DMS114 treated with DMSO at 0.1 percent for 48 hours (cell line): ENCODE results near the gene IL6R.
"Not testable (repeated sequence)": the region's sequence is repeated elsewhere in the genome, so short reads cannot be mapped to it uniquely, and the experiment has no call there.

Experiments
- DNase-seq: peaks from one replicate; lab custom pipeline; 2025; ENCODE audit not compliant: unreplicated experiment; lab: John Stamatoyannopoulos, UW

IL6R gene

DNA sequence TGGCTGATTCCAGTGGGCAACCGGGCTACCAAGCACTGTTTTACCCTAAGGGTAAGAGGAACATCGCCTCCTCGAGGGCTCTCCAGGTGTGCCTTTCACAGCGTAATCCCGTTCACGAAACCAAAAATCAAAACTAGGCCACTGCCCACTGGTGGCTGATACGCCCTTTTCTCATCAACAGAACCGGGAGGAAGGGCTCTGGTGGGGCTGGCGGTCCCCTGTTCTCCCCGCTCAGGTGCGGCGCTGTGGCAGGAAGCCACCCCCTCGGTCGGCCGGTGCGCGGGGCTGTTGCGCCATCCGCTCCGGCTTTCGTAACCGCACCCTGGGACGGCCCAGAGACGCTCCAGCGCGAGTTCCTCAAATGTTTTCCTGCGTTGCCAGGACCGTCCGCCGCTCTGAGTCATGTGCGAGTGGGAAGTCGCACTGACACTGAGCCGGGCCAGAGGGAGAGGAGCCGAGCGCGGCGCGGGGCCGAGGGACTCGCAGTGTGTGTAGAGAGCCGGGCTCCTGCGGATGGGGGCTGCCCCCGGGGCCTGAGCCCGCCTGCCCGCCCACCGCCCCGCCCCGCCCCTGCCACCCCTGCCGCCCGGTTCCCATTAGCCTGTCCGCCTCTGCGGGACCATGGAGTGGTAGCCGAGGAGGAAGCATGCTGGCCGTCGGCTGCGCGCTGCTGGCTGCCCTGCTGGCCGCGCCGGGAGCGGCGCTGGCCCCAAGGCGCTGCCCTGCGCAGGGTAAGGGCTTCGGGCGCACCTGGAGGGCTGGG lies at the start of gene IL6R:
IL6R (plus strand) TSS at position 360 of the 763 bp plus-strand sequence; CDS start at position 647, 287 bp downstream.
- DNase-seq: peak; percentile 72

DNA sequence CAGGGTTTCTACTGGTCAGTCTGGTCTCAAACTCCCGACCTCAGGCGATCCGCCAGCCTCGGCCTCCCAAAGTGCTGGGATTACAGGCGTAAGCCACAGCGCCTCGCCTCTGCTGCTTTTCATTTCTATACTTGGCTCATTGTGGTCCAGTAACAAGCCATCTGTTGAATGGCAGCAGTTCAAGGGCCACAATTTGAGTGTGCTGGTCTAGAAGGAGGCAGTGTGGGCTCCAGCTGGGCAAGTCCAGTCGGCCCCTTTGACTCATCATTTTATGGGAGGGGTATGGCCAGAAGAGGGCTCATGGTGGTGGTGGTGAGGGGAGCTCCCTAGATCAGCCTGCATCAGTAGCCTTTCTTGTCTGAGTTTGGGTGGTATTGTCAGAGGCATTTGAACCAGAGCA lies 46.6 kb upstream of the IL6R start:
- DNase-seq: no peak

DNA sequence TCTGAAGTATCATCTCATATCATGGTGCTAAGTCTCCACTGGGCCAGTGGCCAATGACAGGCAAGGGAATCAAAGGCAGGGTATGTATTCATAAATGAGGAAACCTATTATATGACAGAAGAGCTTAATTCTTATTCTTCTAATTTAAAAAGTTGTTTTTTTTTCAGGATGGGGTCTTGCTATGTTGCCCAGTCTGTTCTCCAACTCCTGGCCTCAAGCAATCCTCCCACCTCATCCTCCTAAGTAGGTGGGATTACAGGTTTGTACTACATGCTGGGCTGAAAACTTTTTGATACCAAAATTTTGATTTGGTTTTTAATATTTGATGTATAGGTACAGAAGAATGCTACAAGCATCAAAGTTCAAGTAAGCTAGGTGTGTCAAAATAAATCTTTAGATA lies 44.9 kb upstream of the IL6R start:
- DNase-seq: no peak

DNA sequence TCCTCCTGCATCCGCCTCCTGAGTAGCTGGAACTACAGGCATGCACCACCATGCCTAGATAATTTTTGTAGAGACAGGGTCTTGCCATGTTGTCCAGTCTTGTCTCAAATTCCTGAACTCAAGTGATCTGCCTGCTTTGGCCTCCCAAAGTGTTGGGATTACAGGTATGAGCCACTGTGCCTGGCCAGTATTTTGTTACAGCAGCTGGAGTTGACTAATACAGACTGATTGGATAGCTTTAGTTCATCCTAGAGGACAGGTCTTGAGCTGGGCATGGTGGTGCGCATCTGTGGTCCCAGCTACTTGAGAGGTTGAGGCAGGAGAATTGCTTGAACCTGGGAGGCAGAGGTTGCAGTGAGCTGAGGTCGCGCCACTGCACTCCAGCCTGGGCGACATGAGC lies 44.3 kb upstream of the IL6R start:
- not testable (repeated sequence) for DNase-seq

DNA sequence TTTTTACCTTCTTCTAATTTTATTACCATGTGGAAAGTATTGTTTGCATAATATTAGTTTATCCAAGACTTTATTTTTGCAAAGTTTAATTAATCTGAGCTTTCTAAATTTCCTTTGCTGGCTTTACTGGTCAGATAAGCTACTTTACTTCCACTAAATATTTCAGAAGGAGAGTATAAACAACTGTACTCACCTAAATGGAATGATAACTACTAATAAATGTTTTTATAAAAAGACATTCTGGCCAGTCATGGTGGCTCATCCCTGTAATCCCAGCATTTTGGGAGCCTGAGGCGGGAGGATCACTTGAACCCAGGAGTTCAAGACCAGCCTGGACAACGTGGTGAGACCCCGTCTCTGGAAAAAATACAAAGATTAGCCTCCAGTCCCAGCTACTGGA lies 43.8 kb upstream of the IL6R start:
- DNase-seq: no peak

DNA sequence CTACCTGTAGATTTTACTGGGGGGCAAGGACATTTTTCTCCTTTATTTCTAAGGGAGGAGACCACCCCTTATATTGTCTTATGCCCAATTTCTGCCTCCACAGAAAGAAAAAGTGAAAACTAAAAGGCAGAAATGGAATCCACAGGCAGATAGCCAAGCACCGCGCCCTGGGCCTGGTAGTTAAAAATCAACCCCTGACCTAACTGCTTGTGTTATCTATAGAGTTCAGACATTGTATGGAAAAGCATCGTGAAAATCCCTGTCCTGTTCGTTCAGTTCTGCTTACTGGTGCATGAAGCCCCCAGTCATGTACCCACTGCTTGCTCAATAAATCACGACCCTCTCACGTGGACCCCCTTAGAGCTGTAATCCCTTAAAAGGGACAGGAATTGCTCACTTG lies 33.7 kb upstream of the IL6R start:
- DNase-seq: no peak

DNA sequence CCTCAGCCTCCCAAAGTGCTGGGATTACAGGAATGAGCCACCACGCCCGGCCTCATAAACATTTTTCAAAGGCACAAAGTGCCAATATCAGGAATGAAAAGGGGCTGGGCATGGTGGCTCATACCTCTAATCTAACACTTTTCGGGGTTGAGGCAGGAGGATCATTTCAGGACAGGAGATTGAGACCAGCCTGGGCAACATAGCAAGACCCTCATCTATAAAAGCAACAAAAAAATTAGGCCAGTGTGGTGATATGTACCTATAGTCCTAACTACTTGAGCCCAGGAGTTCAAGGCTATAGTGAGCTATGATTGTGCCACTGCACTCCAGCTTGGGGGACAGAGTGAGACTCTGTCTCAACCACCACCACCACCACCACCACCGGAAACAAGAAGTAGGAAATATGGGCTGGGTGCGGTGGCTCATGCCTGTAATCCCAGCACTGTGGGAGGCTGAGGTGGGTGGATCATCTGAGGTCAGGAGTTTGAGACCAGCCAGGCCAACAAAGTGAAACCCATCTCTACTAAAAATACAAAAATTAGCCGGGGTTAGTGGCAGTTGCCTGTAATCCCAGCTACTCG lies 31.3 kb upstream of the IL6R start:
- not testable (repeated sequence) for DNase-seq

DNA sequence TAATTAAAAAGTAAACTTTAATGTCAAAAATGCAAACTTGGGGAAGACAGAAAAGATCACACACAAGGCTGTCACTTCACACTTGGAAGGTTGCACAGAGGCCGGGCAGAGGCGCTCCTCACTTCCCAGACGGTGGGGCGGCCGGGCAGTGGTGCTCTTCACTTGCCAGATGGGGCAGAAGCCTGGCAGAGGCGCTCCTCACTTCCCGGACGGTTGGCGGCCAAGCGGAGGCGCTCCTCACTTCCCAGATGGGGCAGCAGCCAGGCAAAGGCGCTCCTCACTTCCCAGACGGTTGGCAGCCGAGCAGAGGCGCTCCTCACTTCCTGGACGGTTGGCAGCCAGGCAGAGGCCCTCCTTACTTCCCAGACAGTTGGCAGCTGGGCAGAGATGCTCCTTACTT lies 25.8 kb upstream of the IL6R start:
- DNase-seq: no peak

DNA sequence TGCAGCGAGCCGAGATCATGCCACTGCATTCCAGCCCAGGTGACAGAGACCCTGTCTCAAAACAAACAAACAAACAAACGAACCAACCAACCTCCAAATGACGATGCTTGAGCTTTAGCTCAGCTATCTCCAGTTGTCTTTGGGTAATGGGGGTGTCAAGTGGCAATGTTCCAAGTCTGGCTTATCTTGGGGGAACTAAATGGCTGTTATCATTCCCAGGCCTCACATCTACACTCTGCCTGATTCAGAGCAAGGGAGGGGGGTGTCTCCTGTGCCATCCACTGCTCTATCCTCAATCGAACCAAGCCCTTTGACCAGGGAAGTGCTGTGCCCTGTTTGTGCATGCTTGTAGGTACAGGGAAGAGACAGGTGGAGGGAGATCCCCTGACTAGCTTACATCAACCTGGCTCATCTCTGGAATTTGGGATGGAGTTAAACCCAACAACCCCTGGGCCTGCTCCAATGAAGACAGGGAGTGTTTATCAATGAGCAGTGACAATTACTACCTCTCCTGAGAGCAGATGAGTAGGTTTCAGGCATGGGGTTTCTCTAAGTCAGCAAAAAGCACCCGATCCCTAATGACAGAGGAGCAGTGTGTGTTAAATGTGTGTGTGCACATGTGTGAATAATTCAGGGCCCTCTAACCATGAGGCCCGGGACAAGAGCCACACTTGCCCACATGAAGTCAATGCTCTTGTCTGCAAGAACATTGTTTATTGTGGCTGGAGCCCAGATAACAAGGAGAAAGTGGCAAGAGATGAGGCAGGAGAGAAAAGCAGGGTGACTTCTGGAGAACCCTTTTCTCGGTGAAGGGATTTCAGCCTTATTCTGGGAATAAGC lies 20.3 kb upstream of the IL6R start:
- no peak for DNase-seq

DNA sequence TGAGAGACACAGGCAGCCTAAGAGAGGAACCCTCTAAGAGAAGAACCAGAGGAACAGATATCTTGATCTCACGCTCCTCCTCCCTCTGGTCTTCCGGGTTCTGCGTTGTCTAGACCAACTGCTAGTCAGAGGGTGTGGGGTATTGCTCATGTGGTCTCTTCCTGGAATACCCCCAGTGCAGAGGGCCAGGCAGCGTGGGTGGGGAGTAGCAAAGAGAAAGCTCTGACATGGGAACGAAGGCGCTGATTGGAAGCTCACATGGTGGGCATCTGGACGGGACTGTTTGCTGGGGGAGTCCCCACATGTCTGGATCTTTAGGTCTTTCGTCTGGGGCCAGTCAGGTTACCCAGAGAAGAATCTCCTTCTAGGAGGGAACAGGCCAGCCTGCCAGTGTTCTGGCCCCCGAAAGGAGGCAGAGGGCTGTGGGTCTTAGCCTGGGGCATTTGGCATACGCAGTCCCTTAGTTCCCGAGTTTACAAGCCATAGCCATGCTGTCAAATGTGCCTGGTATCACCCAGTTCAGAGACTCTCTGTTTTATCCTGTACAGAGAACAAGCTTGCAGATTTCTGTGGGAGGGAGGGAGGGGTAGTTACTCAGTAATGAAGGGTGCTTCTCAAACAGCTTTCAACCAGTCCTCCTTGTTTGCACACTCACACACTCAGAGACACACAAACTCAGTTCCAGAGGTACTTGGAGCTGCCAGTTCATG lies 18.3 kb upstream of the IL6R start:
- DNase-seq: no peak

DNA sequence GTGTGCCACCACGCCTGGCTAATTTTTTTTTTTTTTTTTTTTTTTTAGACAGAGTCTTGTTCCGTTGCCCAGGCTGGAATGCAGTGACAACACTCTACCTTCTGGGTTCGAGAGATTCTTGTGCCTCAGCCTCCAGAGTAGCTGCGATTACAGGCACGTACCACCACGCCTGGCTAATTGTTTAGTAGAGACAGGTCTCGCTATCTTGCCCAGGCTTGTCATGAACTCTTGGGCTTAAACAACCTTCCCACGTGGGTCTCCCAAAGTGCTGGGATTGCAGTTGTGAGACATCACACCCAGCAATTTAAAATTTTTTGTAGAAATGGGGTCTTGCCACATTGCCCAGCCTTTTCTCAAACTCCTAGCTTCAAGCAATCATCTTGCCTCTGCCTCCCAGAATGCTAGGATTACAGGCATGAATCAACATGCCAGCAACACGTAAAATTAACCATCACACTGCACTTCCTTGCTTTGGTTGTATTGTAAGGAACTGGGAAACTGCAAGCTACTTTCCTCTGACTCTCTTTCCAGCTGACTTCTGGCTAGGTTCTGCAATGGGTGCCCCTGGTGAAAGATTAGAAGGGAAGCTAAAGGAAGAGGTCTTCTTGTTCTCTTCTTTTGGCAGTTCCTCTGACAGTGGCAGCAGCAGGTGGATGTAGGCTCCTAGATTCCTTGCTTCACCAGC lies 13.9 kb upstream of the IL6R start:
- DNase-seq: no peak

DNA sequence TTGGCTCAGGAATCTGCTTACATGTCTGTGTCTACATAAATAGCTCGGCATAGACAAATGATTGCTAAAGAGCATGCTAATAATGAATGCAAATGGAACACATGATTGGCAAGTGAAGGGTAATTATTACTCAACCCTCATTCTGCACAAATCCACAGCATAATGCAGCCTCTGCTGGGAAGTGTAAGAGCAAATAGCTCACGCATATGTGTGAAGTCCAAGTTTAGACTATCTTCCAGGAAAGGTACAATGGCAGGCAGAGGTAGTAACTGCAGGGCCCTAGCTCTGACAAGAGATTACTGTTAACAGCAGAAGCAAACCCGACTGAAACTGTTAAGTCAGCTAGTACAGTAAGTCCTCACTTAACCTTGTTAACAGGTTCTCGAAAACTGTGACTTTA lies 7.0 kb upstream of the IL6R start:
- DNase-seq: no peak

DNA sequence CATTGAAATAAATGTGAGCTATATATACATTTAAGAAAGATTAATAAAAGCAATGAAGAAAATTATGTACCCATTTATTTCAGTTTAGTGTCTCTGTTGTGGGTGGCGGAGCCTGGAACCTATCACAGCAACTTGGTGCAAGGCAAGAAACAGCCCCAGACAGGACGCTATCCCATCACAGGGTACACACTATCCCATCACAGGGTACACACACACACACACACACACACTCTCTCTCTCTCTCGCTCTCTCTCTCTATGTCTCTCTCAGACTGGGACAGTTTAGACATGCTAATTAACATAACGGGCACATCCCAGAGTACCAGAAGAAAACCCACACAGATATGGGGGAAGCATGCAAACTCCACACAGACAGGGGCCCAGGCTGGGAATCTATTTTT lies 6.5 kb upstream of the IL6R start:
- no peak for DNase-seq

DNA sequence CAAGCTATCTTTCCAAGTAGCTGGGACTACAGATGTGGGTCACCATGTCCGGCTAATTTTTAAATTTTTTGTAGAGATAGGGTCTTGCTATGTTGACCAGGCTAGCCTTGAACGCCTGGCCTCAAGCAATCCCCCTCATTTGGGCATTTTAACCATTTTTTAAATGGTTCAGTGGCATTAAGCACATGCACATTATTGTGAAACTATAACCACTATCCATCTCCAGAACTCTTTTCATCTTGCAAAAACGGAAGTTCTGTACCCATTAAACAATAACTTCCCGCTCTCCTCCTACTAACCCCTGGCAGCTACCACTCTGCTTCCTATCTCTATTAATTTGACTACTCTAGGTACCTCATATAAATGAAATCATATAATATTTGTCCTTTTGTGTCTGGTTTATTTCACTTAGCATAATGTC lies 4.8 kb upstream of the IL6R start:
- no peak for DNase-seq

DNA sequence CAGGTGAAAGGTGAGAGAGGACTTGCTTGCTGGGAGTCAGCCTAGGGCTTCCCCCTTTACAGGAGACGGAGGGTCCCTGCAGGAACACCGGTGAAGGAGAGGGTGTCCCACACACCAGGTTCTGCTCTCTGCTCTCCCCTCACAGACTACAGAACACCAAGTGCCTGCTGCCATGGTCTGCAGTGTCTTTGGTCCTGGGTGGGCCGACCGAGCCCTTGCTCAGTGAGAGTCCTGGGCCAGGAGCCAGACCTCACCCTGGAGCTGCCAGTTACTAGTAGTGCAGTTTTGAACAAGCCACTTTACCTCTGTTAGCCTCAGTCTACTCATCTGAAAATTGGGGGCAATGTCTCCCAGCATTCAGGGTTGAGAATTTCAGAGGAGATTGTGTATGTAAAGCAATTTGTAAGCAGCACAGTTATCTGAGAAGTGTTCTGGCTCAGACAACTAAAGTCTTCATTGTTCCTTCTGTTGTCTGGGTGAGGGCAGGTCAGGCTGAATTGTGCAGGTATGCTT lies 2.7 kb upstream of the IL6R start:
- no peak for DNase-seq

DNA sequence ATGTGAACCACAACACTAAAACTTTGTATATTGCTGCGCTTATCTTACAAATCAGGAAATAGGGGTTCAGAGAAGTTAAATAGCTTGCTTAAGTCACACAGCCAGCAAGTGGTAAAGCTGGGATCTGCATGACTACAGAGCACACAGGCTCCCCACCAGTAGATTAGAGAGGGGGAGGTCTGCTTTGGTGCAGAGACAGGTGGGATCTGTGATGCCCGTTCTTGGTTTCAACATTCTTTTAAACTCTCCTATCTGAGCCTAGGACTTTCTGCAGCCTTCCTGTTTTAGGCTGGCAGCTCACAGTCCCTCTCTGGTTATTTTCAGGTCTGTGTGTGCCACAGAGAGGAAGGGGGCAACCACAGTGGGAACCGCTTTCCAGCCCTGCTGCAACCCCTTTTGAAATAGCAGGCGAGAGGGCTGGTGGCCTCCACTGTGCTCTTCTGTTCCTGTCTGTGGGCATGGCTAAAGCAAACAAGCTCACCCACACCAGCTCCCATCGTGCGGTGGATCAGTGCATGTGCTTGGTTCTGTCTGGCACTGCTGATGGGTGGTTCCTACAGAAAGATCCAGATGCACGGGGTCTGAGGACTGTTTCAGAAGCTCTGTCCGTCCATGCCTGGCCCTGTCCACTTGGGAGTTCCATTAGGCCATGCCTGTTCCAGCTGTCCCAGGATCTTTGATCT lies 1.7 kb upstream of the IL6R start:
- no peak for DNase-seq

DNA sequence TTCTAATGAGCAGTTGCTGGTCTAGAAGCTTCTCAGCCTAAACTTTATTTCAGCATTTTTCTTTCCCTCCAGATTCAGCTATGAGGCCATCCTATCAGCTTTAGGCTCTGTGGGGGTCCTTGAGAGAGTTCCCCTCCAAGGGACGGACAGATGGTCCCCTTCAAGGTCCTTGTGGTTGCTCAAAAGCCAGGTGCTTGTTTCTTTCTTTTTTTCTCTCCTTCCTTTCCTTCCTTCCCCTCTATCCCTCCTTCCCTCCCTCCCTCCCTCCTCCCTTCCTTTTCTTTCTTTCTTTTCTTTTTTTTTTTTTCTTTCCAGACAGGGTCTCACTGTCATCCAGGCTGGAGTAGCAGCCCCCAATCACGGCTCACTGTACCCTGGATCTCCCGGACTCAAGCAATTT lies 1.2 kb upstream of the IL6R start:
- no peak for DNase-seq

DNA sequence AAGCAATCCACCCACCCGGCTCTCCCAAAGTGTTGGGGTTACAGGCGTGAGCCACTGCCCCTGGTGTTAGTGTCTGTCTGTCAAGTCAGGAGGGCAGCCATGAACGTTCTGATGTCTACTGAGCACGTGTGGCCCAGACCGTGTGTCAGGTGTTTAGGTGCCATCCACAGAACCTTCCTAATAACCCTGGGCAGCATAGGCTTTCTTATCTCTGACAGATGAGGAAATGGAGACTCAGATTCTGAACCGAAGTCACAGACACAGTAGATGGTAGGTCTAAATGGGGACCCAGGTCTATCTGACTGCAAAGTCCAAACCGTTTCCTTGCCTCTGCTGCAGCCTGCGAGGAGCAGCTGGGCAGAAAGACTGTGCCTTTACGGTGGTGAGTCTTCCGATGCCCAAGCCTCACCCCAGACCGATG lies 622 bp upstream of the IL6R start:
- DNase-seq: no peak

DNA sequence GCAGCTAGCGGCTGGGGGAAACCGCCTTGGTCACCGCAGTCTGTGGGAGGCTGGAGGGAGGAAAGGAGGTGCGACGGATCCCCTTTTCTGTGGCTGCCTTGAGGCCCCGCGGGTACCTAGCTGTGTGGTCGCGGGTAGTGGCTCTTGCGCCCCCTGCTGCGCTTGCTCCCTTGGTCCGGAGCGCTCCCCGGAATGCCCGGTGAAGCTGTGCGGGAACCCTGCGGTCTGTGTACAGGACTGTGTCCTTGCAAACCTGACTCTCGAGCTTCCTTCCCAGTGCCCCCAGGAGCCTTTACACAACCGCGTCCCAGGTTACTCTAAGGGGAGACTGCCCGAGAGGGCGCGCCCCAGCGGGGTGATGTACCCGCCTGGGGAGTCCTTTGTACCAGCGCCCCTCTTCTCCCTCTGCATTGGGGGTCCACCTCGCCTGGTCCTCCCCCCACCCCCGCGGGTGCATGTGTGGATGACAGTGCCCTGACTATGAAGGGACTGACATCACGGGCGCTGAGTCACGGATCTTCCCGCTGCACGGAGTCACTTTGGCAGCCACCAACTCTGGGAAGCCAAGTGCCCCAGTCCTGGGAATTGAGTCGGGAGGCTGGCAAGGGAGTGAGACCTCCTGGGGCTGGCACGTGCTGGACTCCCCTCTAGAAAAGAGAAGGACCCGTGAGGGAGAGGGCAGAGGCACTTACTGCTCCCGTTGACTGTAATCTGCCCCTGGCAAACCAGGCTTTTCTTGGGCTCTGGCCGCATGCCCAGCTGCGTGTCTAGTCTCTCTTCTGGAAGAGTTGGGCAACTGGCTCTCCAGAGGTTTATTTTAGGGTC lies 816 bp downstream of the IL6R start:
- peak; percentile 72 for DNase-seq
